GM13977 (cell line): ENCODE measurements around the gene ACKR2.

Experiments
- DNase-seq: peaks from one replicate; pipeline ENCODE4 v3.0.0; 2012; ENCODE audit warnings: low spot score
- in situ Hi-C: fragments of 300-500 bp; cut with MboI; formaldehyde crosslinking; loops from one replicate; pipeline ENCODE4 v1.12.0; 2022; ENCODE audit warnings: low sequenced_read_pairs, low pct_unique_long_range_greater_than_20kb, mixed read lengths, inconsistent platforms; ENCODE audit not compliant: unreplicated experiment
- TF ChIP-seq, protein P1 (sequence below): IDR thresholded peaks from 2 replicates; pipeline ENCODE4 v1.5.1; 2012; ENCODE audit warnings: mild to moderate bottlenecking, control low read depth; ENCODE audit not compliant: insufficient read depth; ENCODE audit errors: extremely low read depth, missing control alignments

ACKR2 gene

DNA sequence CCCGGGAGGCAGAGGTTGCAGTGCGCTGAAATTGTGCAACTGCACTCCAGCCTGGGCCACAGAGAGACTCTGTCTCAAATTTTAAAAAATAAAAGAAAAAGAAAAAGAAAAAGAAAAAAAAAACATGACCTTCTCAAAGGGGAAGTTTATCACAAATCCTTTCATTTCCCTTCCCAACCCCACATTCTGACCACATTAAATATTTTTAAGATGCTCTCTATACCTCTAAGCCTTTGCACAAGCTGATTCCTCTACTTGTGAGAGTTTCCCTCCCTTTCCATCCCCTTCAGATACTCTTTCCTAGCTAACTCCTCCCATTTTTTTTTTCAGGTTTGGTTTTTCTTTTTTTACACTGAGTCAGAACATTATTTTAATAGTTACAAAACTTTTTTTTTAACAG is 9.0 kb upstream of the ACKR2 start:
- in situ Hi-C loops: no loop called here
- DNase-seq: no peak
- TF ChIP-seq, protein P1, sequence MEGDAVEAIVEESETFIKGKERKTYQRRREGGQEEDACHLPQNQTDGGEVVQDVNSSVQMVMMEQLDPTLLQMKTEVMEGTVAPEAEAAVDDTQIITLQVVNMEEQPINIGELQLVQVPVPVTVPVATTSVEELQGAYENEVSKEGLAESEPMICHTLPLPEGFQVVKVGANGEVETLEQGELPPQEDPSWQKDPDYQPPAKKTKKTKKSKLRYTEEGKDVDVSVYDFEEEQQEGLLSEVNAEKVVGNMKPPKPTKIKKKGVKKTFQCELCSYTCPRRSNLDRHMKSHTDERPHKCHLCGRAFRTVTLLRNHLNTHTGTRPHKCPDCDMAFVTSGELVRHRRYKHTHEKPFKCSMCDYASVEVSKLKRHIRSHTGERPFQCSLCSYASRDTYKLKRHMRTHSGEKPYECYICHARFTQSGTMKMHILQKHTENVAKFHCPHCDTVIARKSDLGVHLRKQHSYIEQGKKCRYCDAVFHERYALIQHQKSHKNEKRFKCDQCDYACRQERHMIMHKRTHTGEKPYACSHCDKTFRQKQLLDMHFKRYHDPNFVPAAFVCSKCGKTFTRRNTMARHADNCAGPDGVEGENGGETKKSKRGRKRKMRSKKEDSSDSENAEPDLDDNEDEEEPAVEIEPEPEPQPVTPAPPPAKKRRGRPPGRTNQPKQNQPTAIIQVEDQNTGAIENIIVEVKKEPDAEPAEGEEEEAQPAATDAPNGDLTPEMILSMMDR: no peak

DNA sequence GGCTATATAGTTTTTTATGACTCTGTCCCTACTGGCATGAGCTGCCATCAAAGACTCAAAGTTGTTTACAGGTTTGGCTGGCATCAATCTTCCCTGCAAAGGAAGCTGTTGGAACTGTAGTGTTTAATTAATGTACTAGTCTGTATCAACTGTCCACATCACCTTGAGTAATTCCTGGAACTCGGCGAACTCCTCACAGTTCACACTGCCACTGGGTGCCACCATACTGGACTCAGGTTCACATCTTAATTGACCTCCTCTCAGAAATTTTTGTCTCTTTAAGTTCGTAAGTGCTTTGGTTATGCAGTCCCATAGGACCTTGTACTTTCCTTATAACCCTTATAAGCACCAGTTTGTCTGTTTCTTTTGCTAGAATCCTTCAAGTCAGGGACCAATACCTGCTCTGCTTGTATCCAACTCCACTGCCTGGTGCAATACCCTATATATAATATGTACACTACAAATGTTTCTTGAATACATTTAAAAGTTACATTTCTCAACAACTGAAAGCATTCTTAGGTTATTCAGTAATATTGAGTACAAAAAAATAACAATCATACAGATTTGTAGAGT is 8.1 kb upstream of the ACKR2 start:
- no peak for DNase-seq
- TF ChIP-seq, protein P1: no peak
- in situ Hi-C loops: no loop called here

DNA sequence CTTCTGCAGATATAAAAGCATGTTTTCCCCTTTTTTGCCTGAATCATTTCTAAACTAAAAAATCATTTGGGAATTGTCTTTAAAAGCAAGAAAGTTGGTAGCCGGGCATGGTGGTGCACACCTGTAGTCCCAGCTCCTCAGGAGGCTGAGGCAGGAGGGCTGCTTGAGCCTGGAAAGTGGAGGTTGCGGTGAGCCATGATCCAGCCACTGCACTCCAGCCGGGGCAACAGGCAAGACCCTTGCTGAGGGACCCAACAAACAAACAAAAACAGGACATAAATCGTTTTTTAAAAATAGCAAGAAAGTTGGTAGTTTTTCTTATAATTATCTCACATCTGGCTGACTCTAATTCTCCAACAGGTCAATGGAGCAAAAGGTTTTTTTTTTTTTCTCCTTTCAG is 7.5 kb upstream of the ACKR2 start:
- DNase-seq: no peak
- TF ChIP-seq, protein P1: no peak
- in situ Hi-C loops: no loop called here

DNA sequence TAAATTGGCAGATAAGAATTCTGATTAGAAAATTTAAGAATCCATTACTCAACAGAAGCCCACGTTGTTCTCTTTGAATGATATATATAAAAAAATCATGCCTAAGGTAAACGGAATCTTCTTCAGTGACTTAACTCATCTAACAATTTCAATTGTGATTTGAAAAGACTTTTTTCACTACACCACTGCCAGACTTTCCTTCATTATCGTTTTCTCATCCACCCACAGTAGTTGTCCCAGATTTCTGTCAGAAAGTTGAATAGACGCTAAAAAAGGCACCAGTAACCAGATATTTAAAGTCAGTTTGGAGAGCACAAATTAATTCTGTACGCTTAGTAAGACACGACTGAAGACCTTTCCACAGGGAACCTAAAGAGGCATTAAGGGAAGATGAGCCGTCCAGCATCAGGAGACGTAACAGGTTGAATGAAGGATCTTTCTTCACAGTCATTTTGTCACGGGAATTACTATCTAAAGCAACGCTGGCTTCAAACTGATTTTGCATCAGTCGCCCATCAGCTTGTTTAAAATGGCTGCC is 6.3 kb upstream of the ACKR2 start:
- in situ Hi-C loops: no loop called here
- DNase-seq: no peak
- TF ChIP-seq, protein P1: no peak

DNA sequence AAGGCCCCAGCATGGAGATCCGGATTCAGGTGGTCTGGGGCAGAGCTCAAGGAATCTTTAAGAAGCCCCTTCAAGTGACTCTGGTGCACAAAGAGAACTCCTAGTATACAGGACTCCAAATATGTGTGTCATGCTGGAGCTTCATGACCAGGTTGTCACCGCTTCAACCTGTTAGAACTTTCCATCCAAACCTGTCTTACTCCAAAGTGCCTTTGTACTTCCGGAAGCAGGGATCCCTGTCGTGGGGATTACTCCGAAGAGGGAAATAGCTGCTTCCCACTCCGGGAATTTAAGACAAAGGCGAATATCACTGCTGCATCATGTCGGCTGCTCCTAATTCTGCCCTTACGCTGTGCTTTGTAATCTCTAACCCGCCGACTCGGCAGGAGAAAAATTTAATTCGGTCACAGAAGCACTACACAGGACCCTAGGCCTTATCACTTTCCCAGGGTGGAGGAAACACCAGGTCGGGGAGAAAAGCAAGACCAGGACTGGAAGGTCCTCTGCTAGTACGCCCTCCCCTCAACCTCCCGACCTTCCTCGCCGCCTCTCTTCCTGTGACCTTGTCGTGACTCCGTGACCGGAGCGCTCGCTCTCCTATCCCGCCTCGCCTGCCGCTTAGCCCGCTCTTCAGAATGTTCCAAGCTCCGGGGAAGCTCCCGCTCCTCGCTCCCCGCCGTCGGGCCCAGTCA is 5.7 kb upstream of the ACKR2 start:
- DNase-seq: peak; percentile 49

DNA sequence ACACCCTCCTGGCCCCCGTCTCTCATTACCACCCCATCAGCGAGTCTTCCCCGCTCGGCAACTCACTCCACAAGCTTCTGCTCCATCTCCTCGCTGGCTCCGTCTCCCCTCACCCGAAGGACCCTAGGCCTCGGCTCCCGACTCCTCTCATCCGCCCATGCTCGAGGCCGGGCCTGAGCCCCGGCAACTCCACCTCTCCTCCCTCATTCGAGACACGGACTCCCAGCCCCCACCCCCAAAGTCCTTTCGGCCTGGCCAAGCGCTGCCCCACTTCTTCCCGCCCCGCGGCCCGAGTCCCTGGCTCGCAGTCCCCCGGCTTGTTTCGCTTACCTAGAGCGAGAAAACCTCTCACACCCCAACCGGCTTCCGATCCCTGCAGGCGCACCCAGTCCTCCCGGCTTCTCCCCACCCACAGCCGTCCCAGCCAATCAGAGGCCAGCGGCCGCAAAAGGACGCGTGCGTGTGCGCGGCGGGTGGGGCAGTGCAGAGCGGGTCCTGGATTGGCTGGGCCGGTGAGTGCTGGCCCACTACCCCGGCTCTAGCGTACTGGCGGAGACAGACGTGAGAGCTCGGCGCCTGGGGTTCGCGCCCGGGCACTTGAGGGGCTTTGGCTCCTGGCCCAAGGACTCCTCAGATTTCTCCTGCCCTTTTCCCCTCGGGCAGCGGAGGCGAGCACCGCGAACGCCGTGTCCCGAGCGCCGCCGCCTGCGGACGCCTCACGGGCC is 5.0 kb upstream of the ACKR2 start, which contains the start of gene HIGD1A:
HIGD1A (minus strand) TSS at position 385 of the 725 bp plus-strand sequence. CDS start 10,237 bp downstream, outside the sequence.
- DNase-seq: peak; percentile 97
- in situ Hi-C loops: no loop called here
- TF ChIP-seq, protein P1: no peak

More for the DNA sequence above, 5.7 kb upstream of the ACKR2 start:
- TF ChIP-seq, protein P1: no peak
- in situ Hi-C loops: no loop called here
